LNCAP (cell line): ENCODE results near the gene MORC1.

Experiments
- TF ChIP-seq, protein P1 (sequence below): fragments of 450-650 bp; IDR thresholded peaks from 2 replicates; pipeline ENCODE4 v1.5.1; 2017; ENCODE audit warnings: mild to moderate bottlenecking

The MORC1 gene, protein sequence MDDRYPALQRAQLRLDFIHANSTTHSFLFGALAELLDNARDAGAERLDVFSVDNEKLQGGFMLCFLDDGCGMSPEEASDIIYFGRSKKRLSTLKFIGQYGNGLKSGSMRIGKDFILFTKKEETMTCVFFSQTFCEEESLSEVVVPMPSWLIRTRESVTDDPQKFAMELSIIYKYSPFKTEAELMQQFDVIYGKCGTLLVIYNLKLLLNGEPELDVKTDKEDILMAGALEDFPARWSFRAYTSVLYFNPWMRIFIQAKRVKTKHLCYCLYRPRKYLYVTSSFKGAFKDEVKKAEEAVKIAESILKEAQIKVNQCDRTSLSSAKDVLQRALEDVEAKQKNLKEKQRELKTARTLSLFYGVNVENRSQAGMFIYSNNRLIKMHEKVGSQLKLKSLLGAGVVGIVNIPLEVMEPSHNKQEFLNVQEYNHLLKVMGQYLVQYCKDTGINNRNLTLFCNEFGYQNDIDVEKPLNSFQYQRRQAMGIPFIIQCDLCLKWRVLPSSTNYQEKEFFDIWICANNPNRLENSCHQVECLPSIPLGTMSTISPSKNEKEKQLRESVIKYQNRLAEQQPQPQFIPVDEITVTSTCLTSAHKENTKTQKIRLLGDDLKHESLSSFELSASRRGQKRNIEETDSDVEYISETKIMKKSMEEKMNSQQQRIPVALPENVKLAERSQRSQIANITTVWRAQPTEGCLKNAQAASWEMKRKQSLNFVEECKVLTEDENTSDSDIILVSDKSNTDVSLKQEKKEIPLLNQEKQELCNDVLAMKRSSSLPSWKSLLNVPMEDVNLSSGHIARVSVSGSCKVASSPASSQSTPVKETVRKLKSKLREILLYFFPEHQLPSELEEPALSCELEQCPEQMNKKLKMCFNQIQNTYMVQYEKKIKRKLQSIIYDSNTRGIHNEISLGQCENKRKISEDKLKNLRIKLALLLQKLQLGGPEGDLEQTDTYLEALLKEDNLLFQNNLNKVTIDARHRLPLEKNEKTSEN

DNA sequence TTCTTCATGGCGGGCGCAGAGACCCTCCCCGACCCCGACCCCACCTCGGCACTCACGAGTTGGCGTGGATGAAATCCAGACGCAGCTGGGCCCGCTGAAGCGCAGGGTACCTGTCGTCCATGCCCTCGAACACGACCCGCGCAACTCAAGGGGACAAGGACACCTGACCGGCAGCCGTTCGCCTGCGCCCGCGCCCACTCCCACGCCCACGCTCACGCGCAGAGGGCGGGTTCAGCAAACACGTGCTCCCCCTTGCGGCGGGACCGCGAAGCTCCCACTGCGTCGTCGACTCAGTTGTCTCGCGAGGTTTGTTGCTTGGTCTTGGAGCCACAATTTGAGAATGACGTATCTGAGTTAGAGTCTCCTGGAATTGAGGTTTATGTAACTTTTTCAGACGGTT is at the start of gene MORC1:
Gene MORC1 (minus strand): TSS at position 196 of the 400 bp plus-strand sequence. CDS start 75 bp downstream, at position 121.
- TF ChIP-seq, protein P1, sequence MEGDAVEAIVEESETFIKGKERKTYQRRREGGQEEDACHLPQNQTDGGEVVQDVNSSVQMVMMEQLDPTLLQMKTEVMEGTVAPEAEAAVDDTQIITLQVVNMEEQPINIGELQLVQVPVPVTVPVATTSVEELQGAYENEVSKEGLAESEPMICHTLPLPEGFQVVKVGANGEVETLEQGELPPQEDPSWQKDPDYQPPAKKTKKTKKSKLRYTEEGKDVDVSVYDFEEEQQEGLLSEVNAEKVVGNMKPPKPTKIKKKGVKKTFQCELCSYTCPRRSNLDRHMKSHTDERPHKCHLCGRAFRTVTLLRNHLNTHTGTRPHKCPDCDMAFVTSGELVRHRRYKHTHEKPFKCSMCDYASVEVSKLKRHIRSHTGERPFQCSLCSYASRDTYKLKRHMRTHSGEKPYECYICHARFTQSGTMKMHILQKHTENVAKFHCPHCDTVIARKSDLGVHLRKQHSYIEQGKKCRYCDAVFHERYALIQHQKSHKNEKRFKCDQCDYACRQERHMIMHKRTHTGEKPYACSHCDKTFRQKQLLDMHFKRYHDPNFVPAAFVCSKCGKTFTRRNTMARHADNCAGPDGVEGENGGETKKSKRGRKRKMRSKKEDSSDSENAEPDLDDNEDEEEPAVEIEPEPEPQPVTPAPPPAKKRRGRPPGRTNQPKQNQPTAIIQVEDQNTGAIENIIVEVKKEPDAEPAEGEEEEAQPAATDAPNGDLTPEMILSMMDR, result peak; percentile 23; the same call in 1 of the 2 replicates

DNA sequence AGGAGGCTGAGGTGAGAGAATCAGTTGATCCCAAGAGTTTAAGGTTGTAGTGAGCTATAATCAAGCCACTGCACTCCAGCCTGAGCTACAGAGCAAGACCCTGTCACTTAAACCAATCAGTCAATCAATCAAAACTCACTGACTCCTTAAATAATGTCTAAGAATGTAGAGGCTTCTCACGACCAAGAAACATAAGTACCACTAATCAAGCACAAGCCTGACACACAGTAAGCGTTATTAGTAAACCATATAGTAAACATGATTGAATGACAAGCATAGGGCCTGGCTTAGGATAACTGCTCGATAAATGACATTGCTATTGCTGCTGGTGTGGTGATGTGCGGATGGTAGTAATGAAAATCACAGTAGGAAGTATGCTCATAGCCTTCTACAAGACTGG is 48.0 kb upstream of the MORC1 start:
- TF ChIP-seq, protein P1, result no peak

DNA sequence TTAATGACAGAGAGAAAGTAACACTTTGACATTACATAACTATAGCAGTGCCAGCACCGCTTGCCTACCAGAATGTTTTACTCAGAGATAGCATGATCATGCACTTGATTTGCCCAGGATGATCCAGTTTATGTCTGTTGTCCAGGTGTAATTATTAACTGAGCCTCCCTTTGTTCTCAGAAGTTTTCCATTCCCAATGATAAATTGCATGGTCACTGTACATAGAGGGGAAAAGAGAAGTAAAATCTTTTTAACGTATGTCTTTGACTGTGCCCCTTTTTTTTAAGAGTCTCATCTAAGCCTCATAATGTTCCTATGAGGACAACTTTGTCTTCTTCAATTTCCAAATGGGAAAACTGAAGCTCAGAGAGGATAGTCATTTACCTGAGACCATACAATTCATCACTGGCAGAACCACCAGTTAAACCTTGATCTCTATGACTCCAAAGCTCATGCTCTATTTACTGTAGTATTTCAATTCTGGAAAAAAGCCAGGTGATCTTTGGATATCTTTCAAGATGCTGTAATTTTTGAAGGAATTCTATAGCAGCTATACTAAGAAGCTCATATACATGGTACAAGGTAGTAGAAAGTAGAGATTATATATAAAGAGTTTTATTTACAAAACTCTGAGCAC is 43.7 kb upstream of the MORC1 start:
- TF ChIP-seq, protein P1, result no peak

DNA sequence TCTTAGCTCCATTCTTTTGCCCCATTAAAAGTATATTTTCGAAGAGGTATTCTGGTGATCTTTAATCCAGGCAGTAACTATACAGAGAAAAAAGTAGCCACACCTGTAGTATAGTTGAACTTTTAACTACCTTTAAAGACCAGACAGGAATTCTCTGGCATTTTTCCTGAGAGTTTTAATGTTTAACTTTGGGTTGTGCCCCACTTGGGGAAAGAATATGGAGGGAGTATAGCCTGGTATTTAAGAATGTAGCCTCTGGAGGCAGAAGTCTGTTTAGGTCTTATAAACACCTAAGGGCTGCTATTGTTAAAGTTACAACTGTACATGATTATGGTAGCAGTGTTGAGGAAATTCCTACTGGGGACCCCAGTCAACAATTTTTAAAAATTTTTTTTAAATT is 37.9 kb upstream of the MORC1 start:
- TF ChIP-seq, protein P1, result no peak

DNA sequence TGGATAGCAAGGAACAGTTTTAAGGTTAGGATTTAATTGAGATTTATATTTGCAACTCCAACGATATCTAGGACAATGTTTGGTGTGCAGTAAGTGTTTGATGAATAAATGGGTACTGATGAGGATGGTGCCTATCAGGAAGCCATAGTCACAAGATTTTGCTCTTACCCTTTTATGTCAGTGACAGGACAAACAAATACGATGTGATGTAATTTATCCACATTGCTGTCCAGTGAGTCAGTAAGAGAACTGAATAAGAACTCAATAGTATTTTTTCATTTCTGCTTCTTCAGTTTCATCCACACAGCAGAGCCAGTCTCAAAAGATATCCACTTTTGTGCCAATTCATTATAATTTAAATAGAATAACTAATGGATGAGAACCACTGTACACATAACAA is 37.0 kb upstream of the MORC1 start:
- TF ChIP-seq, protein P1, result no peak

DNA sequence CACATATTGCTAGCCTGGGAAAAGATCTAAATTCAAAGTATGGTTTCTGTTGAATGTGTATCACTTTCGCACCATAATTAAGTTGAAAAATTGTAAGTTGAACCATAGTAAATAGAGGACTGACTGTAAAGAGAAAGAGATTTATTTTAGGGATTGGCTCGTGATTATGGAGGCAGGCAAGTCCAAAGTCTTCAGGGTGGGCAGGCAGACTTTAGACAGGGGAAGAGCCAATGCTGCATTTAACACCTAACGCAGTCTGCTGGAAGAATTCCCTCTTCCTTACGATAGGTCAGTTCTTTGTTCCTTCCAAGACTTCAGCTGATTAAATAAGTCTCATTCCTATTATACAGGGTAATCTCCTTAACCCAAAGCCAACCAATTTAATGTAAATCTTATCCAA is 34.4 kb upstream of the MORC1 start:
- TF ChIP-seq, protein P1, result no peak

DNA sequence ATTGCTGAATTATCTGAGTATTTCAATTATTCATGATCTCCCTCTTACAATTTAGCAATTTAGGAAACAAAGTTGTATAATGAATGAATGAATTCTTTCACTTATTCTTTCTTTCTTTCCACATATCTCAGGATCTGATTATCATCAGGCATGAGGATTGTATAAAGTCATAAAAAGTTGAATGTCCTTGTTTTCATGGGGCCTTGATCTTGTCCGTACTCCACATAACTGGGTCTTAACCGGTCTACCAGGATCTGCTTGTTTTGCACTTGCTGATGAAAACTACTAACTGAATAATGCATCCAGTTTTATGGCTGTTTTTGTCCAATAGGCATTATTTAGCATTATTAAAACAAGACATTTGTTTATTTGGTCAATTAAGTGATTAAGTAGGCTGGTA is 31.1 kb upstream of the MORC1 start:
- TF ChIP-seq, protein P1, result no peak
